HG02981 (cell line): ENCODE data around the gene PFKP.

ENCODE experiments used
- ATAC-seq: cut with Tn5 transposase; IDR thresholded peaks from one replicate; pipeline ENCODE4 v1.9.1; 2021; ENCODE audit warnings: mild to moderate bottlenecking, moderate library complexity; ENCODE audit not compliant: unreplicated experiment

PFKP gene

DNA sequence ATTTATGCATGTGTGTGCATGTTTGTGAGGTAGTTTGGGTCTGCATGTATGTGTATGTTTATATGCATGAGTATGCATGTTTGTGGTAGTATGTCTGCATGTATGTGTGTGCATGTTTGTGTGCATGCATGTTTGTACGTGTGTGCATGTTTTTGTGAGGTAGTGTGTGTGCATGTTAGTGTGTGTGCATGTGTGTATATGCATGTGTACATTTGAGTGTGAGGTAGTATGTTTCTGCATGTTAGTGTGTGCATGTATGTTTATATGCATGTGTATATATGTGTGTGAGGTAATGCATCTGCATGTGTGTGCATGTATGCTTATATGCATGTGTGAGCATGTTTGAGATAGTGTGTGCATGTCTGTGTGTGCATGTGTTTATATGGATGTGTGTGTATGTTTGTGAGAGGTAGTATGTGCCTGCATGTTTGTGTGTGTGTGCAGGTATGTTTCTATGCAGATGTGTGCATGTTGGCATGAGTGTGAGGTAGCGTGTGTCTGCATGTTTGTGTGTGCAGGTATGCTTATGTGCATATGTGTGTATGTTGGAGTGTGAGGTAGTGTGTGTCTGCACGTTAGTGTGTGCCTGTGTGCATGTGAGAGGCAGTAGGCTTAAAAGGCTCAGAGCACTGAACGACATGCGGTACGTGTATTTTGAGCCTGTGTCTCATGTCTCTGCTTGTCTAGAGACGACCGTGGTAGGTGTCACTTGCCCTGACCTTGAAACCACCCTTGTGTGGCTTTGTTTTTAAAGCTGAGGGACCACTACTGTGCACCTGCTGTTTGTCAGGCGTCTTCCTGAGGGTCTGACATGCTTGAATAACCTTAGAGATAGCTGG, 43.7 kb downstream of the PFKP start:
- ATAC-seq: no peak

DNA sequence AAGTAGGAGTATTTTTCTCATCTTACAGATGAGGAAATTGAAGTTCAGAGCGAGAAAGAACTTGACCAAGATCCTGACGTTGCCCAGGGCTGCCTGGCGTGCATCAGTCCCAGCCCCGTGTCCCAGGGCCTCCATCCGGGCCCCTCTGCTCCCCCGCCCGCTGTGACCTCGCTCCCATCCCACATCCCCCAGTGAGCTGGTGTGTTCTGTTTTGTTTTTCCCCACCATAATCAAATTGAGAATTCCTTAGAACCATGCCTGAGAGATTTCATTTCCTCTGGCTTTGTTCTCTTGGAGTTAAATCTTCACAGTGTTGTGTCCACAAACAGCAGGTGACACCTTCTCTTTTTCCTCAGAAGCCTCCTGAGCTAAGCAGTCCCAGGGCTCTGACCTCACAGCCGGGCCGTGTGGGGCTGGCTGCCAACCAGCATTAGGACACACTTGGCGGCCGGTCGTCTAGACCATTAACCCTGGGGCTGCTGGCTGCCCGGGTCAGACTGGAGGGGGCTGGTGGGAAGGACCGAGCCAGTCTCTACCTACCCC, 44.3 kb downstream of the PFKP start:
- no peak for ATAC-seq

DNA sequence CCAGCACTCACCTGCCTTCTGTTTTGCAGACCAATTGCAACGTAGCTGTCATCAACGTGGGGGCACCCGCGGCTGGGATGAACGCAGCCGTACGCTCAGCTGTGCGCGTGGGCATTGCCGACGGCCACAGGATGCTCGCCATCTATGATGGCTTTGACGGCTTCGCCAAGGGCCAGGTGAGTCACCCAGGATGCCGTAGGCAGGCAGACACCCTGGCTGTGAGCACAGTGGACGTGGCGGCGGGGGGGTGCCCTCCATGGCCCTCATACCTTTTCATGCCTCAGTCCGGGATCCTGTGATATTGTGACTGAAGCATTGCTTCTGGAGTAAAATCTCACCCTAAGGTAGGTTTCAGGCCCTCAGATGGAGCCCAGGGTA, 46.0 kb downstream of the PFKP start:
- no peak for ATAC-seq

DNA sequence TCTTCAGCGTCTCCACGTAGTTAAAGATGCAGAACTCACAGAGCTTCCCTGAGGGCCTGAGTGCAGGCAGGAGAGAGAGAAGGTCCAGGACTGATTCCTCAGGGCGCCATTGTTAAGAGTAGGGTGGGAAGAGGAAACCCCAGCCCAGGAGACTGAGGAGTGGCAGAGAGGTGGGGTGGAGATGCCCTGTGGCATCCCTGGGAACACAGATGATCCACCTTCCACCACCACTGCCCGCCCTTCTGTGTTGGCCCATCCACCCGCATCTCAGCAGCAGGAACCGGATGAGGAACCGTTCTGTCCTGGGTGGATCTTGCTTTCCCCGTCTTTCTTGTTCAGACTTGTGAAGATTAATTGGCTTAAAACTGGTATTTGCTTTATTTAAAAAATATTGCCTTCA, 48.3 kb downstream of the PFKP start:
- ATAC-seq: no peak

DNA sequence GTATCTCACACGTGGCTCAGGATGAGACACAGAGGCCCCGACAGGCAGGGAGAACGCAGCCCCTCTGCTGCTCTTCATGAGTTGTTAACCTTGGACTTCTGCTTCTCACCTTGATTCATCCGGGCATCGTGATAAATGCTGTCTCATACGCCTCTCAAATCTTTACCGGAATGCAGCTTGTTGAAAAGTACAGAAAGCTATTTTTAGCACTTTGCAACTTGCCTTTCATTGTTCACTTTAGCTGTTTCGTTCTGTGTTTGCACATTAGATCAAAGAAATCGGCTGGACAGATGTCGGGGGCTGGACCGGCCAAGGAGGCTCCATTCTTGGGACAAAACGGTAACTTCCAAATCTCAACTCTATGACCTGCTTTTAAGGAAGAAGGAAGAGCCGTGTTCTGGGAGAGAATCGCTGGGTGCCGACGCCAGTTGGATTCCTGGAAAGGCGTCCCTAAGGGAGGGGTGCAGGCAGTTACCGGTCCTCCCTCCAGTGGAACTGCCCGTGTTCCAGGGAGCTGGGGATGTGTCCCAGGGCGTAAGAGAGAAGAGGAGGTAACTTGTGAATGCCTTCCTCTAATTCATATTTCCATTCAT, 49.3 kb downstream of the PFKP start:
- no peak for ATAC-seq

DNA sequence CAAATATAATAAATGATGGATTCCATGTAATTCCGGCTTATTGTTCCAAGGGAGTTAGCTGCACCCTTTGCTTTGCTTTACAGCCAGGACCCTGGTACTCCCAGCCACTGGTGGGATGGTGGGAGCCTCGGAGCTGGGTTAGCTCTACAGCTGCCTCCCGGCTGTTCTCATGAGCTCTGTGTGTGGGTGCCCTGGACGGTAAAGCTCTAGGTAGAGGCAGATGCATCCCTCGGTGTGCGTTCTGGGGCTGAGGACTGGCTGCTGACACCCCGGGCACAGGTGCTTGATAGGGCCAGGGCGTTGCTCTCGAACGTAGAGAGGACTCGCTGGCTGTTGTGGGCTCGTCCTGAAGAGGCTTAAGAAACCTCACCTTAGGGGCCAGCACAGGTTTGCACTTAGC, 50.1 kb downstream of the PFKP start:
- ATAC-seq: no peak

DNA sequence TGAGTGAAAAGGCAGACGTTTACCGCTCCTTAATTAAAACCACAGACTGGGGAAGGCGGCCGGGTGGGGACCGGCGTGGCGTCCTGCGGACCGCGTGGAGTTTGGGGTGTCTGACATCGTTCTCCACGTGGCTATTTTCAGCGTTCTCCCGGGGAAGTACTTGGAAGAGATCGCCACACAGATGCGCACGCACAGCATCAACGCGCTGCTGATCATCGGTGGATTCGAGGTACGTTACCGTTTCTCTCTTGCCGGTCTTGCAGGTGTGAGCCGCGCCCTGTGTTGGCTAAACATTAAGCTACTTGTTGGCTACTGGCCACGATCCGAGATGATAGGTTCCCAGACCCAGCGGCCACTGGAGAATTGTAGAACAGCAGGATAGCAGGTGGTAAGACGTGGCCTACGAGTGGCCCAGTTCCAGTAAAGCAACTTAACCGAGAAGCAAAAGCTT, 51.3 kb downstream of the PFKP start:
- ATAC-seq: no peak

DNA sequence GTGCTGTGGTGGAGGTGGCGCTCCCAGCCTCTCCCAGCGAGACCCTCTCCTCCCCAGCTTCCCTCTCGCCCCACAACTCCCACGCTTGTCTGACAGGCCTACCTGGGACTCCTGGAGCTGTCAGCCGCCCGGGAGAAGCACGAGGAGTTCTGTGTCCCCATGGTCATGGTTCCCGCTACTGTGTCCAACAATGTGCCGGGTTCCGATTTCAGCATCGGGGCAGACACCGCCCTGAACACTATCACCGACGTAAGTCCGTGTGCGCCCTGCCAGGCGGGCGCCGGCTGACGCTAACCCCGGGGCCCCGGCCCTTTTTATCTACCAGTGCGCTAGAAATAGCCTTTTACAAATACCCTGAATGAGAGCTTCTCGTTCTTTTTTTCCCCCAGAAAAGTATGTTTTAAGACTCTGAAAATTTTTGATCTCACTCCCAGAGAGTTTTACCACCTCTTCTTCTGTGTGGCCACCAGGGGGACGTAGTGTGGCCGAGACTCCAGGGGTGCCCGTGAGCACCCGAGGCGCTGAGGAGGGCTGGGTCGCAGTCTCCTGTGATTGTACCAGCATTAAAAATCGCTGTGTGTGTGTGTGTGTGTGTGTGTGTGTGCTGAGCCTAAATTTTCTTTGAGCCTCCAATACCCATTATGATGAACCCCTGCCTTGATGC, 52.6 kb downstream of the PFKP start:
- no peak for ATAC-seq

DNA sequence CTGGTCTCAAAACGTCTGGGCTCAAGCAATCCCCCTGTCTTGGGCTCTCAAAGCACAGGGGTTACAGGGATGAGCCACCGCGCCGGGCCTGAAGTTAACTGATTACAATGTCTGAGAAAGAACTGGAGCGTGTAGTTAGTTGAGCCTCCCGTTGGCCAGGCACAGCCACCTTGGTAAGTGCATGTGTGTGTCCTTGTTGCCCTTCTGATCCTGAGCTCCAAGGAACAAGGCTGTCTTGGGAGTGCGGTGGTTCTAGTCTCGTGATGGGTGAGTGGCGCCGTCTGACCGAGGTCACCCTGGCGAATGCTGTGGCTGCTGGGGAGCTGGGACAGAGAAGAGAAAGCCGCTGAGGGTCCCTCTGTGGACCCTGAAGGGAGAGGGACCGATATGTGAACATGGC, 54.7 kb downstream of the PFKP start:
- no peak for ATAC-seq

DNA sequence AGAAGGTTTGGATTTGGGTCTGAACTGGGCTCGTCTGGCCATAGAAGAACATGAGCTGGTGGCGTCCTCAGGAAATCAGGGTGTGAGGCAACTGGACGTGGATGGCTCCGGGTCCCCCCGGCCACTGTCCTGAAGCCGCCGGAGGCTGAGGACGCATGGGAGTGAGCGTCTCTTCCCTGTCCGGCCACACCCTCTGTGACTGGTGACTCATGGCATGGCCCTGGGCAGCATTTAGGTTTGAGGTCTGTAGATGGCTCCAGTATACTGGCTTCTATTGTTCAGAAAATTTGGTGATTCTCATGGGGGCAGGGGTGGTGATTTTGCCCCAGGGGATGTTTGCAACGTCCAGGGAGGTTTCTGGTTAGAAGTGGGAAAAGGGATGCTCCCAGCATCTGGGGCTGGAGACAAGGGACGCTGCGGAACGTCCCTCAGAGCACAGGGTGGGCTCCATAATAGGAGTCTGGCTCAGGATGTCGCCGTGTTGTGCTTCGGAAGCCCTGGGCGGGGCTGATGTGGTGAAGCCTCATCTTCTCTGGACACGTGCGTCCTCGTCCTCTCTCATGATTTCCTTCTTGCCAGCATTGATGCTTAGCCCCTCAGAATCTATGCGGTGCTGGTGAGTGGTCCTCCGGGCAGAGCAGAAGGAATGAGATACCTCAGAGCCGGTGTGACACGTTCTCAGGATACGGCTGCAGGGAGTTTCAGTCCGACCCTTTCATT, 55.3 kb downstream of the PFKP start:
- no peak for ATAC-seq

DNA sequence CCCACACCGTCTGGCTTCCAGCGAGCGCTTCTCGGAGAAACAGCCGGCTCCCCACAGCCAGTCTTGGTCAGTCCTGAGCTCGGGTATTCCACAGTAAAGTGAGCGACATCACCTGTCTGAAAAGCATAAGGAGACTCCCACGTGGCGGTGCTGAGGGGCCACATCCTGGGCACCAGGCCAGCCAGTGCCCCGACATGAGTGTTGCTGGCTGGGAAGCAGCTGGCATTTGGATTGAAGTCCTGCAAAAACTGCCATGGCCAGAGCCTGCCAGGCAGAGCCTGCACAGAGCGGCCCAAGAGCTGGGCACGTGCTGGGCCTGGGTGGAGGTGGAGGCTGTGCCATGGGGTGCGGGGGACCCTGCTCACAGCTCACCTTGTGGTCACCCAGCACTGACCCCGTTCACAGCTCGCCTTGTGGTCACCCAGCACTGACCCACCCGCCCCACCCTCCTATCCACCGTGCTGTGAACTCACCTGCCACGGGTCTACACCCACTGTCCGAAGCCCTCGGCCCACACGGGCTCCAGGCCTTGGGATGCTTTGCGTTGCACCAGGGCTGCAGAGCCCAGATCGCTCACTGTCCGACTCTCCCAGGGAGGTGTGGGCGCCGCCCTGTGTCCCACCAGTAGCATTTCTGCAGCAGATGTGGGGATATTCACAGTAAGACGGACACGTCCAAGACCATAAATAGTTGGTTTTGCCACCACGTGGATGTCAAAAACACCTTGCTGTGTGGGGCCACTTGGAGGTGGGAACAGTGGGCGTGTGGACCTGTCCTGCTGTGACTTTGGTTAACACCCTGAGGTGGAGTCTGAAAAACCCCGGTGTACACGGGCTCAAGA, 56.4 kb downstream of the PFKP start:
- ATAC-seq: no peak

DNA sequence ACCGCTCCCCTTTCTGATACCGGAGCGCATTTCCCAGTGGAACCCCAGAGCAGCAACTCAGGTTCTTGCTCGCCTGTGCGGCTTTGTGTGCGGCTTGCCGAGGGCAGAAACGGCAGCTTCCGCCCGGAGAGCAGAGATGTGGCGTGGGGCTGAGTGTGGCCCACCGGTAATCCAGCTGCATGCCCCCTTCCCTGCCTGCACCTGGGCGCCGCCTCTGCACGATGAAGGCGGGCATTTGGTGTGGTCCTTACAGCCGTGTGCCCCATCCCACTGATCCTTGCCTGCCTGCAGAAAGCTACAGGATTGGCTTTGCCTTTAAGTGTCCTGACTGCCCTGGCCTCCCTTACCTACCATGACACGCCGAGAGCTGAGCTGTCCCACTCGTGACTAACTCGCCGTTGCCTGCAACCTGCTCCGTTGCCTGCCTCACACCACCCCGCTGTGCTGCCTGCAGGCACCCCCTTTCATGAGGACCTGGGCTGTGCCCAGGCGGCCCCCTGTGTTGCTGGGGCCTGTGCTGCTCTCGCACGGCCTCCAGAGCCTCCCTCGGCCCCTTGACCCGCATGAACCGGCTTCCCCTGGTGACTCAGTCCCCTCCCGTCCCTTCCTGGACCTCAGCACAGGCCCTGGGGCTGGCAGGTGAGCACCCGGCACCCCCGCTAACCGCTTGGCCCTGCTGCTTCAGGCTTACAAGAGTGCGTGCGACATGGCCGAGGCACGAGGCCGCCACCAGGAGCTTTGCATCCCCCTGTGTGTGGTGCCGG, 57.2 kb downstream of the PFKP start:
- ATAC-seq: no peak

DNA sequence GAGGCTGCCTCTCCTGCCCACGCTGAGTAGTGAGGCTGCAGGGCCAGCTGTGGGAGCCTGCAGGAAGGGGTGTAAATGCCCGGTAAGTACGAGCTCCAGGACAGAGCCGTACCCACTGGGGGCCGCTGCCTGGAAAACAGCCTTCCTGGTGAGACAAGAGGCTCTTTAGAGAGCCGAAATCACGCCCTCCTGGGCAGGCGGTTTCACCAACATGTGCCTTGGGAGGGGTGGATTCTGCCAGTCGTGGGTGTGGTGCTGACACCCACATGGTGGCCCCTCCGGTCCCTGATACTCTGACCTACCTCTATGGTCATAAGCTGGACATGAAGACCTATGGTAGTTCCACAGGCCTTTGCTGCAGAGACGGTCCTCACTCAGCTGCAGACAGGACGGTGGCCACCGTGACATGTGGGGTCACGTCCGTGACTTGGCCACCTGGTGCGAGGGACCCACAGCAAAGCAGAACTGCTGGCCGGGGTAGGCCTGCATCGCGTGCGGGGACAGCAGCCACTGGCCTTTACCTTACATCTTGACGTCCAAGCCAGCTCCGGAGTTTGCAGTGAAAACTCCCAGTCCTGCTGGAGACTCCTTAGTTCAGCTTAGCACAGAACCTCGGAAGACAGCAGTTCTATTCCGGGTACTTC, 58.3 kb downstream of the PFKP start:
- ATAC-seq: no peak

DNA sequence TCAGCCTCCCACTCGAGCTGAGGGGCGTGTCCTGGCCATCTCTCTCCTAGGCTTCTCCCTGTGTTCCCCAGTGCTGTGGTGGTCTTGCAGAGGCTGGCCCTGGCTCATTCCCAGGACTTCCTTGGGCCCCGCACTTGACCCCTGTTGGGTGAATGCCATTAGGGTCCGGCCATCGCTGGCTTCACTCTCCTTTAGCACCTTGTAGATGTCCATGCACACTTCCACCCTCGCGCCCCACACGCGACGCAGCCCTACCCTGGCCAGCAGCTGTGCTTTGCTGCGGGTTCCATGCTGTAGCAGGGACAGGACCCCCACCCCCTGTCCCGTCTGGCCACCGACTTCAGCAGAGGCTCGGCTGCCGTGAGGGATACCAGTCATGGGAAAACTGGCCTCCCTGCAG, 58.9 kb downstream of the PFKP start:
- no peak for ATAC-seq

DNA sequence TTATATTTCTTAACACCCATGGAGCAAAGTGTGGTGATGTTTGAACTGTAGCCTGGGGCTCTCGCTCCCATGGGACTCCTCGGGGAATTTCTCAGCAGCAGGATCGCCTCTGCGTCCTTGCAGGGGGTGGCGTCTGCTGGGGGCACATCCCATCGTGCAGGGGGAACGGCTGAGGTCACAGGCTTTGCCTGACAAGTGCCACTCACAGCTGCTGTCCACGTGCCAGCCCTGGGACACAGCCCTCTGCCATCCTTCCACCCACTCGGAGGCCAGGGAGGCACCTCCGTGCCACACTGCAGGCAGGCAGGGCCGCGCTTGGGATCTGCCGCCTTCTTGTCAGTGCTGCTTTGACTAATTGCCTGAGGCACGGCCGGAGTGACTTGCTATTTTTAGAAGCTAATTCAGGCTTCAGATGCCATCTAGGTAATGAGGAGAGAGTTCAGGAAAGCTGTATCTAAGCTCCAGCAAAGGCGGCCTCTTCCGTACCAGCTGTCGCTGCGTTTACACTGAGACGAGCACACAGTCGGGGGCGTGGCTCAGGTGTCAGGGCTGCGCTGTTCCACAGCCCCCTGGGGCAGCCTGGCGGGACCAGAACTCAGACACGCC, 59.5 kb downstream of the PFKP start:
- ATAC-seq: no peak

DNA sequence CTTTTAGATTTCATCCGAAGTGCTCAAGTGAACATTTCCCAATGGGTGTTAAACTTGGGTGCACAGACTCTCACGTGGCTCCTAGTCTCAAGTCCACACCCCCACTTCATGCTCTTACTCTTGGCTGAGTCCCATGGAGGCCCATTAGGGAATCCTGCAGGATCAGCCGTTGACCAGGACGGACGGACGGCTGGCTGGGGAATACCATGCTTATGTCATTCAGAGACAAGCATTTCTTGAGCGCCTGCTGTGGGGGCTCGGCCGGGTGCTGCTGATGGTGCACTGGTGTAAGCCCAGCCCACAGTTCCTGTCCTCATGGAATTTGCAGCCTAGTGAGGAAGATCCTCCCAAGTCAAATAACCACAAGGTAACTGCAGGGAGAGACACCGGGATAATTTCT, 60.6 kb downstream of the PFKP start:
- no peak for ATAC-seq

DNA sequence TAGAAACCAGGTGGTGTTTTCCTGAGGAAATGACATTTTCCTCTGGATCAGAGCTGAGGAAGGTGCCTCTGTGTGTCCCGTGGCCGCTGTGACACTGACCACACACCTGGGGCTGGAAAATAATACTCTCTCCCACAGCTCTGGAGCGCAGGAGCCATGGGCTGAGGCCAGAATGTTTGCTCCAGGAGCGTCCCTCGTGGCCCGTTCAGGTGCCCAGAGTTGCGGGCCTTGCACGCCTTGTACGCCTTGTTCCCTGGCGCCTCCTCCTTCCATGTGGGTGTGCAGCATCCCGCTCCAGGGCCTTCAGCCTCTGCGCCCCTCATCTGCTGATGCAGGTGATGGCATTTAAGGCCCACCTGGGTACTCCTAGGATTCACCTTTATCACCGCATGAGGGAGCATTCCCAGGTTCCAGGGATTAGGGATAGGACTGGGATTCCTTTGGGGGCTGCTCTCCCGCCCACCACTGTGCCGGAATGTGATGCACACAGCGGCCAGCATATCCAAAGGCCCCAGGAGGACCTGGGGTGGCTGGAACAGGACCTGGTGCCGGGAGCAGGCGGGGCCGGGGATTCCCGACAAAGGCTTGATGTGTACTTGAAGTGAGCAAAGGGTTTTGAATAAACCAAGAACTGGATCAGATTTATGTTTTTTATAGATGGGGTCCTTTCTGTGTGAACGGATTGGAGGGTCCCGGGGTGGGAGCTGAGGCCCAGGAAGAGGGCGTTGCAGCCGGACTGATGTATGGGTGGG, 61.2 kb downstream of the PFKP start:
- no peak for ATAC-seq
